SK-N-SH (cell line): ENCODE results near the gene DCUN1D1.

ENCODE experiments used
- CHD2 ChIP-seq: fragments of 150-350 bp; IDR thresholded peaks from 2 replicates; pipeline ENCODE4 v1.6.1; 2018; ENCODE audit warnings: low read length; ENCODE audit not compliant: partially characterized antibody
- CTCF ChIP-seq: fragments of 200-600 bp; sonication (generic); IDR thresholded peaks from 2 replicates; pipeline ENCODE4 v1.6.1; 2017; ENCODE audit warnings: antibody characterized with exemption, mild to moderate bottlenecking, moderate library complexity
- EZH2phosphoT487 ChIP-seq: fragments of 200-600 bp; sonication (generic); IDR thresholded peaks from 2 replicates; pipeline ENCODE4 v1.6.1; 2017; ENCODE audit warnings: low read depth, mixed run types, mild to moderate bottlenecking, antibody characterized with exemption, moderate library complexity, borderline replicate concordance
- REST ChIP-seq: IDR thresholded peaks from 2 replicates; pipeline ENCODE4 v1.6.1; 2012; ENCODE audit warnings: mild to moderate bottlenecking, low read depth, low read length, moderate library complexity

- TF ChIP-seq REST (no peak), EZH2phosphoT487 (no peak), CHD2 (no peak), CTCF (no peak)
Measured at GRCh38 chr3:183013074-183013473, 32.7 kb upstream of the DCUN1D1 start.
